IMR-90 (cell line): ENCODE data around the gene PEAK1. TPM values are rescaled to one million over a fixed set of nuclear protein-coding genes. Genes with fewer than 3 reads are reported as not detected.

Source experiments
- FOS ChIP-seq: fragments of 150-350 bp; IDR thresholded peaks from 2 replicates; pipeline ENCODE4 v1.6.1; 2016; ENCODE audit warnings: low read depth, low read length
- MAFK ChIP-seq: IDR thresholded peaks from 2 replicates; pipeline ENCODE4 v1.6.1; 2012; ENCODE audit warnings: low read depth, low read length, improper control_type of control experiment
- MAZ ChIP-seq: IDR thresholded peaks from 2 replicates; pipeline ENCODE4 v1.6.1; 2012; ENCODE audit warnings: low read depth, mild to moderate bottlenecking, low read length, improper control_type of control experiment, moderate library complexity, borderline replicate concordance
- polyA plus RNA-seq, 3 experiments: library from polyadenylated mRNA; depleted of rRNA; stranded (reverse); fragments of >200 nt; gene quantifications; 2 replicates each; pipeline ENCODE4 v1.2.3, GENCODE V29; 2012; ENCODE audit warnings: low replicate concordance in 1 of 3
- total RNA-seq: library from RNA; depleted of rRNA; stranded (reverse); fragments of >200 nt; gene quantifications from 2 replicates; pipeline ENCODE4 v1.2.3, GENCODE V29; 2012

Gene PEAK1
- total and polyA plus RNA-seq, 2 of the 4 experiments (the other 2 are of a cell fraction): 21.5 to 43.9 TPM

- no peak for TF ChIP-seq MAZ
- no peak for TF ChIP-seq FOS
- TF ChIP-seq MAFK: no peak
Observed at GRCh38 chr15:77071305-77072223, 348.3 kb downstream of the PEAK1 start (continued).
